NCI-H2196 treated with DMSO at 0.1 percent for 48 hours (cell line): ENCODE data around the gene SLC13A5.
A peak's percentile ranks its signal among the peaks of the same experiment; 100 is the strongest.
"Not testable (repeated sequence)": the region's sequence is repeated elsewhere in the genome, so short reads cannot be mapped to it uniquely, and the experiment has no call there.

Experiments
- DNase-seq: peaks from one replicate; lab custom pipeline; 2025; ENCODE audit not compliant: unreplicated experiment; lab: John Stamatoyannopoulos, UW

SLC13A5 gene

DNA sequence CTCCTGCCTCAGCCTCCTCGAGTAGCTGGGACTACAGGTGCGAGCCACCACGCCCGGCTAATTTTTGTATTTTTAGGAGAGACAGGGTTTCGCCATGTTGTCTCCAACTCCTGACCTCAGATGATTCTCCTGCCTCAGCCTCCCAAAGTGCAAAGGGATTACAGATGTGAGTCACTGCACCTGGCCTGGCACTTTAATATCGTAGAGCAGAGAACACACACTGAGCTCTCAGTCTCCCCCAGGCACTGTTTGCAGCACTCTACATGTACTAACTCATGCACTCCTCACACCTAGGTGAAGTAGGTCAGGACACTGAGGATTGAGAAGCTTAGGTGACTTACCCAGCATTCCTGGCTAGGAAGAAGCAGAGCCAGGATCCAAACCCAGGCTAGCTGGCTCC lies 46.6 kb downstream of the SLC13A5 start:
- DNase-seq, result no peak

DNA sequence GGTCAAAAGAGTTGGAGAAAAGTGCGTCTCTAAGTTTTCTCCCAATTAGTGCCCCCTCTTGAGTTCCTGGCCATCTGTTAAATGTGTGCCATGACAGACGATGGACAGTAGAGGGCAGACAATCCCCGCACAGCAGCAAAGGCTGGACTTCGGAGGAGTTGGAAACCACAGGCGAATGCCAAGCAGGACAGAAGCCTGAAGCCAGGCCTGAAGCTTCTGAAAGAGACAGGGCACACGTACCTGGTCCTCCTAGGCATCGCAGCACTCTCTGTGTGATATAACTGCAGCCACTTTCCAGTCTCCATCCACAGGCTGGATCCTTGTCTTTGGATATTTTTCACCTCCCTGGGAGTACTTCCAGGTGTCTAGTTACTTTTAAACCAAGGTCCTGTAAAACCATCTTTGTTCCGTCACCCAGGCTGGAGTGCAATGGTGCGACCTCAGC lies 47.1 kb downstream of the SLC13A5 start:
- DNase-seq, result peak; percentile 13

DNA sequence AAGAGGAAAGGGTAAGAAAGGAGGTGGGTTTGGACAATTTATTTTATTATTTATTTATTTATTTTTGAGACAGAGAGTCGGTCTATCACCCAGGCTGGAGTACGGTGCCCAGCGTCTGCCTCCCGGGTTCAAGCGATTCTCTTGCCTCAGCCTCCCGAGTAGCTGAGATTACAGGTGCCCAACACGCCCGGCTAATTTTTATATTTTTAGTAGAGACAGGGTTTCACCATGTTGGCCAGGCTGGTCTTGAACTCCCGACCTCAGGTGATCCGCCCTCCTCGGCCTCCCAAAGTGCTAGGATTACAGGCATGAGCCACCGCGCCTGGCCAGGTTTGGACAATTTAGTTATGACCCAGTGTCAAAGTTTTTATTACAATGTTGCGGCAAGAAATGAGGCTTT lies 50.0 kb downstream of the SLC13A5 start:
- not testable (repeated sequence) for DNase-seq

DNA sequence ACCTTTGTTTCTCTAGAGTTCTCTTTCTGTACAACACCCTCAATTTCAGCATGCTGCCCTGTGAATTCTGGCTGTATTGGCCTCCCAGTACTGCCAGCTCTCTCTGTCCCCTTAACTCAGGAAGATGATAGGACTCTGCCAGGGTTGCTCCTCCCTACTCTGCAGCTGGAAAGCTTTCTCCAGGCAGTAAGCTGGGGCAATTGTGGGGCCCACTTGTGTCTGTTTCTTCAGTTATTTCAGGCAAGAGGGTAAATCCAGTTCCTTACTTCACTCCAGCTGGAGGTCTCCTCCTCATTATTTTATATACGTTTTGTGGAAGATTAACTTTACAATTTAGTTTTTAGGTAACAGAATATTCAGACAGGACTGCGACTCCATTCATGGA lies 51.7 kb downstream of the SLC13A5 start:
- DNase-seq, result no peak

DNA sequence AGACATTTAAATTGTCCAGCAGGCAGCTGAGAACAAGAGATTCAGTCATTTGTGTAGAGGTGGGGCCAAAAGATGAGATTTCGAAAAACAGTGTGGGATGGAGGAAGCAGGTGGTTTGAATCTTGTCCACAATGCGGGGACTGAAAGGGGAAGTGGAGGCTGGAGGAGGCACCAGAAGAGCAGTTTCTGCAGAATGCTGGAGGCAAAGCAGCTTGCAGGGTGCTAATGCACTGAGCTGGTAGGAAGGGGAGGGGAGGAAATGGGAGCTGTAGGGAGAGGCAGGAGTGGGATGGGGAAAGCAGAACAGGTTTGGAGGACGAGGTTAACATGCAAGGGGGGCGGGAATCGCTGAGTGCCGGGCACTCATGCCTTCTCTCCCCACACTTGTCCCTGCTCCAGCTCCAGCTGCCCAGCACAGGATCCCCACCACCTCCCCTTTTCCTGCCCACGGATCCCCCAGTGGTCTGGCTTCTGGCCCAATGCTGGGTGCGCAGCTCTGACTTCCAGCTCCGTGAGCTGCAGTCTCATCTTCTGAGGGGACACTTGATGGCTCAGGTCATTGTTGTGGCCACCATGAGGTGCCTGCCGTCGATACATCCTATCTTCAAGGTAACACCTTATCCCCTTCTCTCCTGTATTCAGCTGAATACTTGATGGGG lies 52.2 kb downstream of the SLC13A5 start:
- DNase-seq, result no peak

DNA sequence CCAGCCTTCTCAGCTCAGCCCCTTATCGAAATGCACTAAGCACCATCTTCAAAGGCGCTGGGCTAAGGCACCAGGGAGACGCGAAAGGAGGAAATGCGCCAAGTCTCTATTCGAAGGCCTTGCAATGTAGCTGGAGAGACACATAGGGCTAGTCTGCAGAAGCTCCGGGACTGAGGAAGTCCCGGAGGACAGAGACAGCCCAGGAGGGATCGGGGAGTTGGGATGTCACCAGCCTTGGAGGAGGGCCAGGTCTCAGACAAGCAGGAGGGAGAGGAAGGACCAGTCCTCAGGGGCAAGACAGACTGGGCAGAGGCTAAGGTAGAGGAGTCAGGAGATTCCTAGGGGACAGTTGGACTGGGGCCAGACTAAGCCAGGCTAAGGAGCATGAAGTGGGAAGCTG lies 53.1 kb downstream of the SLC13A5 start:
- DNase-seq, result no peak

DNA sequence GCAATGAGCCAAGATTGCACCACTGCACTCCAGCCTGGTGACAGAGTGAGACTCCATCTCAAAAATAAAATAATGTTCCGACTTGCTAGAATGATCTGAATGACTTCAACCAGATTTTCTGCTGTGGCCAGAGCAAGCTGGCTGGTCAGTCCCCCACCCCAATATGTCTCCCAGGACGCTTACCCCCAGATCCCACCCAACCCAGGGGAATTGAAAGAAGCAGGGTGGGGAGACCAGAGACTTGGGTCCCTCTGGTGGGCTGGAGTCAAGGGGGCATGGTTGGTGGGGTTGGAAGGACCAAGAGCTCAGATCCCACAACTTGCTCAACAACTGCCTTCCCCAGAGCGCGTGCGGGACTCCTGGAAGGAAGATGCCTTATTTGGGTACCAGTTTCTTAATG lies 54.8 kb downstream of the SLC13A5 start:
- DNase-seq, result not testable (repeated sequence)

DNA sequence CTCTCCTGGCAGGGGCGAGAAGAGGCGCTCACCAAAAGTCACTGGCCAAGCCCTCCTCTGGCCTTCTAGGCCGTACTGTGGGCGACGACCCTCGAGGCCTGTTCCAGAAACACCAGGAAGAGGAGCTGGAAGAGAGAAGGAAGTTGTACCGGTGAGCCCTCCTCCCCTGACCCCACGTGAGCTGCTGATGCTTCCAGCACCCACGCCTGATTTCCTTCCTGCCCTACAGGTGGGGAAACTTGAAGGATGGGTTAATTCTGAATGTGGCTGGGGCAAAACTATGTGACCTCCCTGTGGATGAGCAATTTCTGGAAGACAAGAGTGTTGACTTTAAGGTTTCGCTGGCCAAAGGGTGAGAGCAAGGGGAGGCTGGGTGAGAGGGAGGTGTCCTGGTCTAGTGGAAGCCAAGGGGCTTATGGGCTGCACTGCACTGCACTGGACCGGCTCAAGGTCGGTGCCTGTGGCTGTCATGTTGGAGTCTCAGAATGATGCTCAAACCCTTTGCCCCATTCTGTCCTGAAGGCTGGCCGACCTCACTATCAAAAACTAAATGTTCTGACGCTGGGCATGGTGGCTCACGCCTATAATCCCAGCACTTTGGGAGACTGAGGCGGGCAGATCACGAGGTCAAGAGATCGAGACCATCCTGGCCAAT lies 55.4 kb downstream of the SLC13A5 start:
- no peak for DNase-seq

DNA sequence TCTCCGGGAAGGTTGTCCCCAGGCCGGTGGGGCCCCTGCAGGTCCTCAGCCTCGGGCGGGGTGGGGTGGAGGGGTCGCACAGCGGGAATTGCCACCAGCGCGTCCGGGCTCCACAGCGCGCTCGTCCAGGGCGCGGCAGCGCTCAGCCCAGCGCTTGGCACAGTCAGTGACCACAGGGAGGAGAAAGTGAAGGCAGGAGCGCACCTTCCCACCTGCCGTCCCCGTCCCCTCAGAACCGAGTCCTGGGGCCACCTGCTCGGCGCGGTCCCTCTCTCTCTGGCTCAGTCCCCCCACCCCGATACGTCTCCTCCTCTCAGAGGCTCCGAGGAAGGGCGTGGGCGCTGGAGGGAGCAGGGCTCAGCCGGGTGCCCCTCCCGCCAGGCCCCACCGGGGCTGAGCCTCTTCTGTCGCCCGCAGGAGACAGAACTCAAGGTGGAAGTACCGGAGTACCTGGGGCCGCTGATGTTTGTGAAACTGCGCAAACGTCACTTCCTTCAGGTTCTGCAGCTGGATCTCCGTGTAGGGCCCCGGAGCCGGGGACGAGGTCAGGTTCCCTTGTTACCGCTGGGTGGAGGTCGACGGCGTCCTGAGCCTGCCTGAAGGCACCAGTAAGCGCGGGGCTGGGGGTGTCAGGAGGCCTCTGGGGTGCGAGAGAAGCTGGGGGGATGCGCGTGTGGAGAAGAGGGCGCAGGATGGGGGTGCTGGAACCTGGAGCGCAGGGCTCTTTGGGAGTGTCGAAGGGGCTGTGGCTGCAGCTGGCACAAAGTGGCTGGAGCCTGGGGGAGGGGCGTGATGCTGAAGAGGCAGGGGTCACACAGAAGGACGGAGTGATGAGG lies 56.2 kb downstream of the SLC13A5 start:
- not testable (repeated sequence) for DNase-seq

DNA sequence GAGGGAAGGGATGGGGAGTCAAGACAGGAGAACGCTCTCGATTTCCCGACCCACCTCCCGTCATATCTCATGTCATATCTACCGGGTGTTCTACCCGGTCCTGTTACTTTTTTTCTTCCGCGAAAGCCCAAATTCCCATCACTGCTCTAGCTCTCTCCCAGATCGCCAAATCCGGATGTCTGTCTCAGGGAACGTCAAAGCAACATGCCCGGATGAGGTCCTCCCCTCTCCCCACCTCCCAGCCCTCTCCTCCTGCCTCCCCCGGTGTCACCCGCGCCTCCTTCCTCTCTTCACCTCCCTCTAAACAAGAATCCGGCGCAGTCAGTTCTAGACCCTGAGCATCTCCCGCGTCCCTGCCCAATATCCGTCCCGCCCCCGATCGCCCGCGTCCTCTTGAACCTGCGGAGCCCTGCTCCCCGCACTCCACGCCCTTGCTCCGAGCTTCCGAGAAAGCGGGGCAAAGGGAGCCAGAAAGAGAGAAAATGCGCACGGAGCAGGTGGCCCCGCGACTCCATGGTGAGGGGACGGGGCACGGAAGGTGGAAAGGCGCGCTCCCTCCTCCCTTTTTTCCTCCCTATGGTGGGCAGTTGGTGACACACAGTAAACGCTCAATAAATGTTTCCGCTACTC lies 57.3 kb downstream of the SLC13A5 start:
- not testable (repeated sequence) for DNase-seq

DNA sequence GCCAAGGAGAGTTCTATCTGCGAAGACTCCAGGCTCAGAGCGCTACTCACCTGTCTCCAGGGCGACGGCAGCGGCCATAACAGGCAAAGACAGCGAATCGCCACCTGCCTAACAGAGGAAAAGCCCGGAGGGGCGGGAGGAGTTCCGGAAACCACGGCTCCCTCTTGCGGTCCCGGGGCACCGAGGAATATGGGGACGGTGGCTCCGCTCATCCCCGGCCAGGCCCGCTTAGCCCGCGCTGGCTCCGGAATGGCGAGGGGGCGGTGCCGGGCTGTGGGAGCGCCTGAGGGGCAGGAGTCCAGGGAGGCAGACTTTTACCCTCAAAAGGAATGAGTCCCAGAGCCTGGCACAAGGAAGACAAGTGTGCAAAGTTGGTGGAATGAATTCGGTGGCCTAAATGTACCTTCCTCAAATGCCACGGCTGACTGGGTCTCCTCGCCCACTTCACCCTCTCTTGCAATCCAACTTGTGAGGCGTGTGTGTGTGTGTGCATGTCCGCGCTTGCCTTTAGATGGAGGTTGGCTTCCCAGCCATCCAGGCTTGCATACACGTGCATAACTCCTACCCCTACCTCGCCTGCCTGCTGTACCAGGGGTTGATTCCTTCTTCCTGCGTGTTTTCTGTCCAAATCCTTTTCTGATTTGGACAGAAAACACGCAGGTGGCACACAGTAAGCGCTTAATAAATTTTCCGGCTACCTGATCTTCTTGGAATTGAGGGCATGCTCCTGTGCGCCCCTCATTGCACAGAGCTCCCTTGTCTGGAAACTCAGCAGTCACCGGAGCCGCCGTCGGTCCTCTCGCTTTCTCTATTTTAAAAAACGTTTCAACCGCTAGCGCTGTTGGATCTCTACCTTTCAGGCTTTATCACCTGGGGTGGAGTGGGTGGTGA lies 58.1 kb downstream of the SLC13A5 start:
- DNase-seq, result peak; percentile 27

DNA sequence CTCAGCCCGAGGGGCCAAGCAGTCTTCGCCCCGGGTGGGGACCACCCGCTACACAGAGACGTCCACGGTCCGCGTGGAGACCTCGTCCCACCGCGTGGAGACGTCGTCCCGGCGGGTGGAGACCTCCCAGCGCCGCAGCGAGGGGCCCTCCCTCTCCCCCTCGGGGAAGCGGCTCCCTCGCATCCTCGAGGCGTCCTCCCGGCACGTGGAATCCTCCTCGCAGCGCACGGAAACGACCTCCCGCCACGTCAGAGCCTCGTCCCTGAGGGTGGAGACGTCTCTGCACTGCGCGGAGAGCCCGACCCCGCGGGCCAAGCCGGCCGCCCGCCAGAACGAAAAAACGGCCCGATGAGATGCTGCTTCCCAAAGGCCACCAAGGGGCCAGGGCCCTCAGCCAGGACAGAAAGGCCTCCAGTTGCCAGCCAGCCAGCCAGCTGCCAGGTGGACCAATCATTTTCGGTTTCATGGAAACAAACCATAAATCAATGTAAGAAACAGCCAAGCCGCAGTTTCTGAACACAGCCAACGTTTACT lies 61.2 kb downstream of the SLC13A5 start:
- DNase-seq, result no peak

DNA sequence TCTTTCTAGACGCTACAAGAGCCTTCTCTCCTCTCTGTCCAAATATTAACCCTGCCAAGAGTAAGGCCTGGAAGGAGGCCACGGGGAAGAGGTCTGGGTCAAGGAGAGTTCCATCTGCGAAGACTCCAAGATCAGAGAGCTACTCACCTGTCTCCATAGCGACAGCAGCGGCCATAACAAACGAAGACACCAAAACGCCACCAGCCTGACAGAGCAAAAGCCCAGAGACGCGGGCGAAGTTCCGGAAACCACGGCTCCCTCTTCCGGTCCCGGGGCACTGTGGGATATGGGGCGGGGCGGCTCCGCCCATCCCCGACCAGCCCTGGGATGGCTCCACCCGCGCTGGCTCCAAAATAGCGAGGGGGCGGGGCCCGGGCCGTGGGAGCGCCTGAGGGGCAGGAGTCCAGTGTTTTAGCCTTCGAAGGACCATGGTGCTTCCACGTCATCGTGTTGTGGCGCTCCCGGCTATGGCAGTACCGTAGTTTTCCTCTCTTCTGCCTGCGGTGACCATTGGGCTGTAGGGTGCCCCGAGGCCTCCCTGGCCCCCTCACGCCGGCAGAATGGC lies 61.7 kb downstream of the SLC13A5 start, which contains the start of the genes C17orf100 and MED31:
C17orf100 (plus strand) TSS at position 409 of the 565 bp plus-strand sequence; CDS start at position 561, 152 bp downstream.
MED31 (minus strand) TSS at position 252 of the 565 bp plus-strand sequence; CDS start at position 175, 77 bp downstream.
- DNase-seq, result peak; percentile 70

DNA sequence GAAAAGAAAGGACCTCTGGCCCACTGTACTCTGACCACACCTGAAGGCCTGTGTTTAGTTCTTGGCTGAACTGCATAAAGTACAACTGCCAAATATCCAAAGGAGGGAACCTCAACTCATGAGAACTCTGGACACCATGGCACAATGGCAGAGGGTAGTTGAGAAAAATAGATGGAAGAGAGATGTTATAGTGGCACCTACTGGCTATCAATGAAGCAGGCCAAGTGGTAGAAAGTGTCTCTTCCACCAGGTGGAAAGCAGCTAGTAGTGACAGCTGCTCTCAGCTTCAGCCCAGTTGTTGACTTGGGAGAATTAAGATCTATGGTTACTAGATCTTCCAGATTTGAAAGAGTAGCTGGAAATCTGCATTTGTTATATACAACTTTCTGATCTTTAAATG lies 65.0 kb downstream of the SLC13A5 start:
- DNase-seq, result peak; percentile 7

DNA sequence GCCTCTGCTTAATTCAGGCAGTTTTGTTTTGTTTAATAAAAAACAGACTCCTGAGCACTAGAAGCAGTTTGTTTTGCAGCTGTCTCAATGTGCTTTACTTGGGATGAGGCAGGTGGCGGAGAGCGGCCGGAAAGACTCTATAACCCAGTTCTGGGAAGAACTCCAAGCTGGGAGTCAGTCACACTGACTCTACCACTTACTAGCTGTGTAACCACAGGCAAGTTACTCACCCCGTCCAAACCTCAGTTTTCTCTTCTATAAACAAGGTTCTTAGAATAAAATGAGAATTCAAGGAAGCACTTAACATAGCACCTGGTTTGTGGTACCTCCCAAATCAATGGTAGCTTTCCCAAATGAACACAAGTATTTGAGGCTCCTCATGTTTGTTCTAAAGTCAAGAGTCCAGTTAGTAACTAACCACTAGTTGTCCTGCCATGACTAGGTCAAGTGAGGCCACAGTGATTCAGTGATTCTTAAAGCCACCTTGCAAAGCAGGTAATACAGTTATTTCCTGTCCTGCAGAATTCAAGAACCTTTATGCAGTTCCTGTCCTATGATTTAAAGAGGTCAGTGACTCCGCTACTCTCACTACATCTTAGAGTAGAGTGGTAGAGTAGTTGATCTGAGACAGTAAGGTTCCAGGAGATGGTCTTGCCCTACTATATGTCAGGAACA lies 69.6 kb downstream of the SLC13A5 start:
- peak; percentile 18 for DNase-seq

DNA sequence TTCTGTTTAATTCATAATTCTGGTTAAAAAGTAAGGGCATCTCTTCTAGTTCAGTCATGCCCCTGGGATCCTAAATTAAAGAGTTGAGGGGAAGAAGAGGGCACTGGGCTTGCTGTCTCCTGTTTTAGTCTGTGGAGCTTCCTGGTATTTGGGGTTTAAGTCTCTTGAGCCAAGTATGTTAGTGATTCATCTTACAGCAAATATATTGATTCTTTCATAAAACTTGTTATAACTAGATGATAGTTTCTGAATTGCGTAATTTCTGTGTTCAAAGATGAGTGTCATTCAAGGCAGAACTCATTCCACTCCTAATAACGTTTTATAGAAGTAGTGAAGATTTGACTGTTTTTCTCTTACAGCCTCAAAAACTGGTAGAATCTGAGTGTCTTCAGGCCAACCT lies 70.6 kb downstream of the SLC13A5 start:
- DNase-seq, result no peak

DNA sequence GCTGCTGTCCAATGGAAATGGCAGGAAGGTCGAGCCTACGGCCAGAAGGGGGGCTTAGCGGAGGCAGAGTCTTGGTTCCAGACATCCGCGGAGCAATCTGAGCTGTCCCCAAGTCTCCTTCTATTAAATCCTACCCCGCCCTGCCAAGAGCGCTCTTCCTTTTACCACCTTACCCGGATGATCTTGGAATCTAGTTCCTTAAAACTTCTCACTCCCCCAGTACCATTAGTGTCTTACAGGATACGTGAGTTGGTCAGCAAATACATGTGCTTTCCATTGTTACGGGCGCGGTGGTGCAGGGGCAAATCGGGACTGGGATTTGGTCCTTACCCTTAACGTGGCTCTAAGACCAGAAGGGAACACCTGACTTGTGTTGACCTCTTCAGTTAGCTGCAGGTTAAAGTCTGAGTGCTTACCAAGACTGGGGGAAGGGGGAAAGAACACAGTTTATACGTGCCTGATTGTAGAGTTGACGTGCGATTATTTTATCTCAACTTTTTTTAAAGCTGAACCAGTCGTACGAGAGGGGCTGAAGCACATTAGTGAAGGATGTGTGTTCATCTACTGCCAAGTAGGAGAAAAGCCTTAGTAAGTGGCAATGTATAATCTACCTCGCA lies 71.8 kb downstream of the SLC13A5 start:
- DNase-seq, result no peak

DNA sequence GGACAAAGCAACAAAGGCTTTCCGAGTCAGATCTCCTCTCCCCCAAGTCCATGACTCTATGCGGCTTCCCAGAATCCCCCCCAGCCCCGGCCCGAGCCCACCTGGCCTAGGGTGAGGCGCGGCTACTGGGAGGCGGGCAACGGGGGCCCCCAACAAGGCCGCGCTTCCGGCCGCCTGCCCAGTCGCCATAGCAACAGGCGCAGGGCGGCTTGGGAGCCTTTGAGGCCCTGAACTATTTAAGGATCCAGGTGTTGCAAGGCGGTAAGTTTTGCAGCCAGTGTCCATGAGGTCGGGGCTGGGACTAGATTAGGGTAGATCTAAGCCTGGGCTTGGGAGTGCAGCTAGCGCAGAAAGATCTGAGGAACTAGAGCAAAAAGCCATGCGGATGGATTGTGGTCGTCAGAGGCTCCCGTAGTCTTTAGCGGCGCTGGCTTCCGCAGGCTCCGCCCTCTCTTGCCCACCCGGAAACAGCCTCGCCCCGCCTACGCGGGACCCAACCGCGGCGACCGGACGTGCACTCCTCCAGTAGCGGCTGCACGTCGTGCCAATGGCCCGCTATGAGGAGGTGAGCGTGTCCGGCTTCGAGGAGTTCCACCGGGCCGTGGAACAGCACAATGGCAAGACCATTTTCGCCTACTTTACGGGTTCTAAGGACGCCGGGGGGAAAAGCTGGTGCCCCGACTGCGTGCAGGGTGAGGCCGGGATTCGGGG lies 72.5 kb downstream of the SLC13A5 start, which contains the start of the genes KIAA0753 and TXNDC17:
KIAA0753 (minus strand) TSS at position 176 of the 711 bp plus-strand sequence. CDS start 5,608 bp downstream, outside the sequence.
TXNDC17 (plus strand) TSS at position 525 of the 711 bp plus-strand sequence; CDS start at position 548, 23 bp downstream.
- peak; percentile 62 for DNase-seq
